Smooth muscle cell (in vitro differentiated cells): Measurements from ENCODE around the gene ANKRD33B. TPM values are rescaled to one million over a fixed set of nuclear protein-coding genes. Genes with fewer than 3 reads are reported as not detected.

Experiments used
- DNase-seq: peaks from one replicate; lab custom pipeline; 2025; ENCODE audit not compliant: unreplicated experiment; lab: John Stamatoyannopoulos, UW
- H2AFZ ChIP-seq: fragments of 200-600 bp; sonication (generic); 2 replicates; pipeline ENCODE4 v1.6.0; 2016; ENCODE audit warnings: antibody characterized with exemption, low read depth, mild to moderate bottlenecking
- H3F3A ChIP-seq: fragments of 200-600 bp; sonication (generic); 2 replicates; pipeline ENCODE4 v1.6.0; 2017; ENCODE audit warnings: antibody characterized with exemption, low read depth
- H3K27ac ChIP-seq: fragments of 200-600 bp; sonication (generic); 2 replicates; pipeline ENCODE4 v1.5.1; 2016; ENCODE audit warnings: low read depth, mild to moderate bottlenecking
- H3K27me3 ChIP-seq: fragments of 200-600 bp; sonication (generic); 2 replicates; pipeline ENCODE4 v1.6.1; 2016; ENCODE audit warnings: low read depth, mild to moderate bottlenecking
- H3K36me3 ChIP-seq: fragments of 200-600 bp; sonication (generic); 2 replicates; pipeline ENCODE4 v1.5.1; 2016; ENCODE audit warnings: low read depth
- H3K4me1 ChIP-seq: fragments of 200-600 bp; sonication (generic); 2 replicates; pipeline ENCODE4 v1.5.1; 2016; ENCODE audit warnings: low read depth
- H3K4me2 ChIP-seq: fragments of 200-600 bp; sonication (generic); 2 replicates; pipeline ENCODE4 v1.6.0; 2016; ENCODE audit warnings: mild to moderate bottlenecking
- H3K4me3 ChIP-seq: fragments of 200-600 bp; sonication (generic); 2 replicates; pipeline ENCODE4 v1.5.1; 2016; ENCODE audit warnings: mild to moderate bottlenecking
- H3K79me2 ChIP-seq: fragments of 200-600 bp; sonication (generic); 2 replicates; pipeline ENCODE4 v1.6.0; 2016; ENCODE audit warnings: low read depth, mild to moderate bottlenecking
- H3K9ac ChIP-seq: fragments of 200-600 bp; sonication (generic); 2 replicates; pipeline ENCODE4 v1.6.0; 2016; ENCODE audit warnings: low read depth
- H3K9me3 ChIP-seq: fragments of 200-600 bp; sonication (generic); replicated peaks from 2 replicates; pipeline ENCODE4 v1.5.1; 2016; ENCODE audit warnings: low read depth
- H4K20me1 ChIP-seq: fragments of 200-600 bp; sonication (generic); 2 replicates; pipeline ENCODE4 v1.6.0; 2016; ENCODE audit warnings: low read depth
- CTCF ChIP-seq: fragments of 200-600 bp; sonication (generic); IDR thresholded peaks from 2 replicates; pipeline ENCODE4 v1.5.1; 2017; ENCODE audit warnings: borderline replicate concordance, mild to moderate bottlenecking, antibody characterized with exemption; ENCODE audit not compliant: insufficient read depth, poor library complexity, severe bottlenecking
- WGBS: methylation state at CpG from one replicate; pipeline ENCODE4 v1.1.7; 2016; ENCODE audit warnings: low lambda C conversion rate; 5-methylcytosine and 5-hydroxymethylcytosine counted together
- polyA plus RNA-seq: library from polyadenylated mRNA; unstranded; fragments of >200 nt; fragmentation: Nextera tagmentation; extraction: Ambion mirVana; gene quantifications from 2 replicates; pipeline ENCODE4 v1.2.1, GENCODE V29; 2016
- total RNA-seq: library from RNA; depleted of rRNA; stranded (reverse); fragments of >200 nt; gene quantifications from 2 replicates; pipeline ENCODE4 v1.2.3, GENCODE V29; 2014

The ANKRD33B gene
- total and polyA plus RNA-seq, 2 experiments from 2014 or later = 1.2 to 2.2 TPM

GRCh38 chr5:10685115-10685521 is 121.2 kb downstream of the ANKRD33B start:
- H3K4me2 ChIP-seq = no peak overlapping the region
- no peak overlapping the region for H3K4me3 ChIP-seq
- H3K9ac ChIP-seq = no peak overlapping the region
- peaks cover 3% of the 10 kb centered on the region for H3K79me2 ChIP-seq
- WGBS = 81% methylated on average over 6 of the region's 6 CpGs
- peaks cover 52% of the 10 kb centered on the region for H4K20me1 ChIP-seq
- no peaks in the 10 kb centered on the region for H3K4me1 ChIP-seq
- H3F3A ChIP-seq = no peaks in the 10 kb centered on the region
- H3K36me3 ChIP-seq = peaks cover 11% of the 10 kb centered on the region
- H3K27ac ChIP-seq = no peak overlapping the region
- H2AFZ ChIP-seq = no peak overlapping the region
- TF ChIP-seq CTCF = no peak
- DNase-seq = no peak
- peaks cover 8% of the 10 kb centered on the region for H3K9me3 ChIP-seq
- no peaks in the 10 kb centered on the region for H3K27me3 ChIP-seq

- H3K79me2 ChIP-seq = peaks cover 9% of the 10 kb centered on the region
- H3K27ac ChIP-seq = no peak overlapping the region
- H3K4me1 ChIP-seq = peaks cover 6% of the 10 kb centered on the region
- H3K36me3 ChIP-seq = peaks cover 11% of the 10 kb centered on the region
- no peak overlapping the region for H2AFZ ChIP-seq
- H3K9ac ChIP-seq = no peak overlapping the region
- H3K4me2 ChIP-seq = no peak overlapping the region
- 98% methylated on average over 2 of the region's 2 CpGs for WGBS
- H3F3A ChIP-seq = peaks cover 7% of the 10 kb centered on the region
- DNase-seq = no peak
- peaks cover 8% of the 10 kb centered on the region for H3K9me3 ChIP-seq
- TF ChIP-seq CTCF = no peak
- H3K27me3 ChIP-seq = no peaks in the 10 kb centered on the region
- peaks cover 65% of the 10 kb centered on the region for H4K20me1 ChIP-seq
- H3K4me3 ChIP-seq = no peak overlapping the region
These were observed 123.0 kb downstream of the ANKRD33B start for GRCh38 chr5:10686890-10687289.

GRCh38 chr5:10688651-10689171 is 124.8 kb downstream of the ANKRD33B start:
- no peaks in the 10 kb centered on the region for H3K27me3 ChIP-seq
- TF ChIP-seq CTCF = no peak
- H3K9me3 ChIP-seq = peaks cover 8% of the 10 kb centered on the region
- H3K4me2 ChIP-seq = no peak overlapping the region
- peaks cover 67% of the 10 kb centered on the region for H4K20me1 ChIP-seq
- DNase-seq = no peak
- no peak overlapping the region for H3K4me3 ChIP-seq
- peaks cover 11% of the 10 kb centered on the region for H3K36me3 ChIP-seq
- H3K27ac ChIP-seq = no peak overlapping the region
- no peak overlapping the region for H3K9ac ChIP-seq
- peaks cover 9% of the 10 kb centered on the region for H3K79me2 ChIP-seq
- peaks cover 7% of the 10 kb centered on the region for H3F3A ChIP-seq
- no peak overlapping the region for H2AFZ ChIP-seq
- H3K4me1 ChIP-seq = peaks cover 6% of the 10 kb centered on the region
- WGBS = 97% methylated on average over 13 of the region's 13 CpGs

GRCh38 chr5:10689391-10690081 is 125.7 kb downstream of the ANKRD33B start:
- peak; percentile 22 for TF ChIP-seq CTCF
- Histone ChIP-seq H3K9me3 (peaks cover 8% of the 10 kb centered on the region), H4K20me1 (peaks cover 65% of the 10 kb centered on the region), H3F3A (peaks cover 7% of the 10 kb centered on the region), H2AFZ (no peak overlapping the region), H3K27me3 (no peaks in the 10 kb centered on the region), H3K36me3 (peaks cover 11% of the 10 kb centered on the region), H3K4me2 (no peak overlapping the region), H3K4me3 (no peak overlapping the region), H3K4me1 (peaks cover 6% of the 10 kb centered on the region), H3K9ac (no peak overlapping the region), H3K27ac (no peak overlapping the region), H3K79me2 (peaks cover 9% of the 10 kb centered on the region)
- WGBS = 74% methylated on average over 11 of the region's 11 CpGs
- no peak for DNase-seq
